KBM-7 (cell line): ENCODE data around the gene ANKHD1.
A peak's percentile ranks its signal among the peaks of the same experiment; 100 is the strongest.
"Not testable (repeated sequence)": the region's sequence is repeated elsewhere in the genome, so short reads cannot be mapped to it uniquely, and the experiment has no call there.

Experiments
- DNase-seq: peaks from one replicate; pipeline ENCODE4 v3.0.0-alpha.2; 2015
- in situ Hi-C: fragments of 300-500 bp; cut with MboI; formaldehyde crosslinking; loops from 2 replicates; pipeline ENCODE4 v1.14.3; 2020; ENCODE audit warnings: low sequenced_read_pairs, low pct_unique_long_range_greater_than_20kb, mixed read lengths

Gene ANKHD1

DNA sequence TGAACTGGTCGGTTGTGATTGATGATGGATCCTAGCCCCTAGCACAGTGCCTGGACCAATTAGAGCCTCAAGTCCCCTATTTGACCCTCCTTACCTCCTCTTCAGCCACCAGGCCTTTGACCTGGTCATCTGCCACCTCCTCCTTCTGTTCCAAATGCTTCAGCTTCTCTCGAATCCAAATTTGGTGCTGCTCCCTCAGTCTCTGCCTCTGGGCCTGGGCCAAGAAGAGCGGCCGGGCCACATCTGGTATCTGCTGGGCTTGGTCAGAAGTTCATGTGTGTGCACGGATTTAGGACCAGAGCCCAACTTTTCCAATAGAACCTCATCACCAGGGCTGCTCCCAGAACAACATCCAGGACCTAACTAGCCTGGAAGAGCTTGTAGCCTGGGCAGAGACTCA lies 169.5 kb downstream of the ANKHD1 start:
- no peak for DNase-seq
- in situ Hi-C loops, result no loop called here

DNA sequence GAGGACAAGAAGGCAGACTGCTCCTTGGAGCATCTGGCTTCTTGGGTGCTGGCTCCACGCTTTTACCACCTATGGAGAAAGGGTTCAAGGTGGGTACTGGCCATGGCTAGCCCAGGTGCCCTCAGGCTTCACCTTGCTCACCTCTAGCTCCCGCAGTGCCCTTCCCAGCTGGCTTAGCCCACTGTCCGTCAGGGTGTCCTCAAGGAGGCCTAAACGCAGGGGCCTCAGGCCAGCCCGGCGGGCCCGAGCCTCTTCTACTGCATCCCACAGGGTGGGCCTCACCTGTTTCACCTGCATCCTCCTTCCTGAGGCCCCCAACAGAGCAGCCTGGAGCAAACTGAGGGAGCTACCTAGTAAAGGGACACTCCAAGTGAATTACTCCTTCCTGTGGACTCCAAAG lies 172.1 kb downstream of the ANKHD1 start:
- in situ Hi-C loops, result no loop called here

DNA sequence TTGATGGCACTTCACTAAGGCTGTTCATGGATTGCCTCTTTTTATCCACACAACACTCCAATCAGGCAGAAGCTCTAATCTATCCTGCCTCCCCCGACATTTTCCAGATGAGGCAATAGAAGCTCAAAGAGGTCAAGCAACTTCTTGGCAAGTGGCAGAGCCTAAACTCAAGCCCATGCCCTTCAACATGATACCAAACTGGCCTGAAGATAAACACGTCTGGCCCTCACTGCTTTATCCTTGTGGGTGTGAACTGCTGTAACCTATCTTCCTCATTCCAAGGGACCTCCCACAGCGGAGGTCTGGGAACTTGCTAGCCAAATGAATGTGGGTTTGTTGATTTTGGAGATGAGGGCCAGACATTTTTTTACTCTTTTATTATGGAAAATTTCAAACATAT lies 172.5 kb downstream of the ANKHD1 start:
- in situ Hi-C loops, result no loop called here
- DNase-seq, result no peak

More for the DNA sequence above, 172.1 kb downstream of the ANKHD1 start:
- no peak for DNase-seq

DNA sequence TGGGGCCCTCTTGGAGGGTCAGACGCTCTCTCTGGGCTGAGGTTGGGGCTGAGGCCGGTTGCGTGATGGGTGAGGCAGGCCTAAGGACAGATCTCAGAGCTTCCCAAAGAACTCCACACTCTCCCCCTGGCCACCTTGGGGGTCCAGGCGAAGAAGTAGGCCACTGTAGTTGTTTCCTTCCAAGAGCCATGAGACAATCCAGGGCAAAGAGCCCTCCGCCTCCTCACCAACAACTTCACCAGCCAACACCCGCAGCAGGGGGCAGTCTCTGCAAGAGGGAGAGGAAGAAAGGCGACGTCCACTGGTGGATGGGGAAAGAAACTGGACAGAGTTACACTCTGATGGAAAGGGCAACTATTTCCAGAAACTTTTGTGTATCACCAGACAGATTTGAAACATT lies 173.7 kb downstream of the ANKHD1 start:
- peak; percentile 63 for DNase-seq
- in situ Hi-C loops, result no loop called here

DNA sequence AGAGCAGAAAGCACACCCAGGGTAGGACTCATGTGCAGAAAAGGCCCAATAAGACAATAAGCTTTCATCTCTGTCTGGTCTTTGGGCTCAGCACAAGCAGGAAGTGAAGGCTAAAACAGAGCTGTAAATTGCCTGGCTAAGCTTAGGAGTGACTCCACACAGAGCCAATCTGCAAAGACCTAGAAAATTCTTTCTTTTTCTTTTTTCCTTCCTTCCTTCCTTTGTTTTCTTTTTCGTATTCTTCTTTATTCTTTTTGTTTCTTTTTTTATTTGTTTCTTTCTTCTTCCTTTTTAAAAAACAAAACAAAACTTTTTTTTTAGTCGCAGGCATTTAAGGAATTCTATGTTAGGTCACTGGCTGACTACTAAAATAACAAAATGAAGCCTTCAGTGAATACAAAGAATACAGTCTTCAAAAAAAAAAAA lies 175.2 kb downstream of the ANKHD1 start:
- in situ Hi-C loops, result no loop called here

DNA sequence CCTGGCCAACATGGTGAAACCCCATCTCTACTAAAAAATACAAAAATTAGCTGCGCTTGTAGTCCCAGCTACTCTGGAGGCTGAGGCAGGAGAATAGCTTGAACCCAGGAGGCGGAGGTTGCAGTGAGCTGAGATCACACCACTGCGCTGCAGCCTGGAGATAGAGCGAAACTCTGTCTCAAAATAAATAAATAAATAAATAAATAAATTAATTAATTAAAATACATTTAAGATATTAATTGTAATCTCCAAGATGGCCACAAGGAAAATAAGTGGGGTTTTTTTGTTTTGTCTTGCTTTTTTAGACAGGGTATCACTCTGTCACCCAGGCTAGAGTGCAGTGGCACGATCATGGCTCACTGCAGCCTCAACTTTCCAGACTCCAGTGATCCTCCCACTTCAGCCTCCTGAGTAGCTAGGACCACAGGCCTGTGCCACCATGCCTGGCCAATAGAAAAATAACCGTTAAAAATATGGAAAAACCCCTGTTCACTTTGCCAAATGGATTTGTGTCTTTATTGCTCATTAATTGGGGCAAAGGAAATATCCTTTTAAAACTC lies 177.6 kb downstream of the ANKHD1 start:
- DNase-seq, in situ Hi-C loops: not testable (repeated sequence)

More for the DNA sequence above, 175.2 kb downstream of the ANKHD1 start:
- no peak for DNase-seq

DNA sequence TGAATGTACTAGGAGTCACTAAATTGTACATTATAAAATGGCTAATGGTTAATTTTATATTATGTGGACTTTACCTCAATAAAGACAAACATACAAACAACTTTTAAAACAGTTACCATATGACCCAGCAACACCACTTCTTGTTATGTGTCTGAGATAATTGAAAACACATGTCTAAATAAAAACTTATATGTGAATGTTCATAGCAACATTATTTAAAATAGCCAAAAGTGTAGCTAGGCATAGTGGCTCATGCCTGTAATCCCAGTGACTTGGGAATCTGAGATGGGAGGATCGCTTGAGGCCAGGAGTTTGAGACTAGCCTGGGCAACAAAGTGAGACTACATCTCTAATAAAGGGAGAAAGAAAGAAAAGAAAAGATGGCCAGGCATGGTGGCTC lies 185.9 kb downstream of the ANKHD1 start:
- in situ Hi-C loops, result no loop called here

DNA sequence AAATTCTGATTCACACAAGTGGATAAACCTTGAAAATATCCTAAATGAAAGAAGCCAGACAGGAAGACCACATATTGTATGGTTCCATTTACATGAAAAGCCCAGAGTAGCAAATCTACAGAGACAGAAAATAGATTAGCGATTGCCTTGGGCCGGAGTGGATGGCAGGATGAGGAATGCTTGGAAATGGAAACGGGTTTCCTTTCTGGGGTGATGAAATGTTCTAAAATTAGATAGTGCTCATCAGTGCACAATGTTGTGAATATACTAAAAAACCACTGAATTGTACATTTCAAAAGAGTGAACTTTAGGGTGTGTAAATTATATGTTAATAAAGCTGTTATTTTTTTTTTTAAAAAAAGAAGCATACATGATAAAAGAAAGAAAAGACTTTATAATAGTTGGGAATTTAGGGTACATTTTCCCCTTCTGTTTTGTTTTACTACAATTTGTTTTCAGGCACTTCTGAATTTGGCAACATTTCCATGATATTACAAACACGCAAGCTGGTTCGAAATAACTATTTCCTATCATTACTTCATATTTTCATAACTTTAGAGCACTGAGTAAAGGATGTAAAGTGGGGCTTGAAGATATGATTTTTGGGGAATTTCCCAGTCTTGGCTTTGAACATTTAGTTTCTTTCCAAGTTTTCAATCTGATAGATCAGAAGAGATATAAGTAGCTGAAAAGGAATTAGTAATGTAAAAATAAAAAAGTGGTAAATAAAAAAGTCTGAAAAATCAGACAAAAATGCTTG lies 186.9 kb downstream of the ANKHD1 start:
- no peak for DNase-seq
- in situ Hi-C loops, result no loop called here

More for the DNA sequence above, 185.9 kb downstream of the ANKHD1 start:
- DNase-seq, result no peak
